ENCODE data around the gene MKNK2. TPM values are rescaled to one million over a fixed set of nuclear protein-coding genes. Genes with fewer than 3 reads are reported as not detected.
"Not testable (repeated sequence)": the region's sequence is repeated elsewhere in the genome, so short reads cannot be mapped to it uniquely, and the experiment has no call there.

MKNK2 gene
- polyA plus RNA-seq, 1 donor from 2014 or later = 27.6 TPM

DNA sequence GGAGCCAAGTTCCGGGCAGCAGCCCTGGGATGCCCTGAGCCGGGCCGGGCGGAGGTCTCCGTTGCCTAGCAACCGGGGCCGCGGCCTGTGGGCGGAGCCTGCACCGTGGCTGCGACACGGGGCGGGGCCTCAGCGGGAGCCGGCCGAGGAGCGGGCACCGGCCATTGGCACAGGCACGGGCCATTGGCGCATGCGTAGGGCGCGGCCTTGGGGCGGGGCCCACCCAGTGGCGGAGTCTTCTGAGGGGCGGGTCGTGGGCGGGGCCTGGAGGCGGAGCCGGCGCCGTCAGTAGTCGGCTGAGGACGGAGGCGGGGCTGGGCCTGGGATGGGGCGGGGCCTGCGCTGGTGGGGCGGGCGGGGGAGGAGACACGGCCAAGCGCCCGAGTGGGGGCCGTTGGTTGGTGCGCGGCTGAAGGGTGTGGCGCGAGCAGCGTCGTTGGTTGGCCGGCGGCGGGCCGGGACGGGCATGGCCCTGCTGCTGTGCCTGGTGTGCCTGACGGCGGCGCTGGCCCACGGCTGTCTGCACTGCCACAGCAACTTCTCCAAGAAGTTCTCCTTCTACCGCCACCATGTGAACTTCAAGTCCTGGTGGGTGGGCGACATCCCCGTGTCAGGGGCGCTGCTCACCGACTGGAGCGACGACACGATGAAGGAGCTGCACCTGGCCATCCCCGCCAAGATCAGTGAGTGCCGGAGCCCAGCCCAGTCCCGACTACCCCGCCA lies 45.6 kb upstream of the MKNK2 start, which contains the start of gene IZUMO4:
TSS of gene IZUMO4 (plus strand) at position 436 of the 723 bp plus-strand sequence. CDS start at position 467, 31 bp downstream.
- Histone ChIP-seq H3F3A (ENCODE audit: insufficient read depth, low read length, poor library complexity, severe bottlenecking) (no peaks in the 10 kb centered on the region), H3K9me2 (ENCODE audit: insufficient read depth, low read length) (no peaks in the 10 kb centered on the region), H3K36me3 (ENCODE audit: insufficient read depth, low read length) (no peaks in the 10 kb centered on the region), H3K79me2 (replicated peaks; ENCODE audit: insufficient read depth, low read length) (peaks cover 16% of the 10 kb centered on the region), H3K9ac (ENCODE audit: low read length) (peak within 1 kb of the TSS; percentile 75), H4K20me1 (ENCODE audit: insufficient read depth) (no peaks in the 10 kb centered on the region), H3K27me3 (ENCODE audit: insufficient read depth, low read depth, low read length) (no peaks in the 10 kb centered on the region), H2AFZ (ENCODE audit: low read depth, low read length) (peak within 1 kb of the TSS; percentile 56), H3K27ac (ENCODE audit: low read length) (peak within 1 kb of the TSS; percentile 68), H3K4me2 (ENCODE audit: low read length) (no peak within 1 kb of the TSS), H3K9me3 (ENCODE audit: low read length) (no peaks in the 10 kb centered on the region), H3K4me3 (ENCODE audit: low read length) (peak within 1 kb of the TSS; percentile 78)
- peak; percentile 6 for TF ChIP-seq POLR2AphosphoS5 (IDR thresholded peaks at IDR 0.05)
- peak; percentile 37 for TF ChIP-seq RAD21 (conservative IDR thresholded peaks at IDR 0.05)
- peak; percentile 69 for TF ChIP-seq MXI1 (conservative IDR thresholded peaks at IDR 0.05; ENCODE audit: poor library complexity, severe bottlenecking)
- TF ChIP-seq, protein P1, sequence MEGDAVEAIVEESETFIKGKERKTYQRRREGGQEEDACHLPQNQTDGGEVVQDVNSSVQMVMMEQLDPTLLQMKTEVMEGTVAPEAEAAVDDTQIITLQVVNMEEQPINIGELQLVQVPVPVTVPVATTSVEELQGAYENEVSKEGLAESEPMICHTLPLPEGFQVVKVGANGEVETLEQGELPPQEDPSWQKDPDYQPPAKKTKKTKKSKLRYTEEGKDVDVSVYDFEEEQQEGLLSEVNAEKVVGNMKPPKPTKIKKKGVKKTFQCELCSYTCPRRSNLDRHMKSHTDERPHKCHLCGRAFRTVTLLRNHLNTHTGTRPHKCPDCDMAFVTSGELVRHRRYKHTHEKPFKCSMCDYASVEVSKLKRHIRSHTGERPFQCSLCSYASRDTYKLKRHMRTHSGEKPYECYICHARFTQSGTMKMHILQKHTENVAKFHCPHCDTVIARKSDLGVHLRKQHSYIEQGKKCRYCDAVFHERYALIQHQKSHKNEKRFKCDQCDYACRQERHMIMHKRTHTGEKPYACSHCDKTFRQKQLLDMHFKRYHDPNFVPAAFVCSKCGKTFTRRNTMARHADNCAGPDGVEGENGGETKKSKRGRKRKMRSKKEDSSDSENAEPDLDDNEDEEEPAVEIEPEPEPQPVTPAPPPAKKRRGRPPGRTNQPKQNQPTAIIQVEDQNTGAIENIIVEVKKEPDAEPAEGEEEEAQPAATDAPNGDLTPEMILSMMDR (IDR thresholded peaks at IDR 0.05; ENCODE audit: poor library complexity, severe bottlenecking) = peak; percentile 59
- TF ChIP-seq EZH2 (IDR thresholded peaks at IDR 0.05; ENCODE audit: borderline replicate concordance, insufficient read depth, low read length, poor library complexity, severe bottlenecking) = no peak
- peak; percentile 26 for TF ChIP-seq SMC3 (conservative IDR thresholded peaks at IDR 0.05; ENCODE audit: poor library complexity)

DNA sequence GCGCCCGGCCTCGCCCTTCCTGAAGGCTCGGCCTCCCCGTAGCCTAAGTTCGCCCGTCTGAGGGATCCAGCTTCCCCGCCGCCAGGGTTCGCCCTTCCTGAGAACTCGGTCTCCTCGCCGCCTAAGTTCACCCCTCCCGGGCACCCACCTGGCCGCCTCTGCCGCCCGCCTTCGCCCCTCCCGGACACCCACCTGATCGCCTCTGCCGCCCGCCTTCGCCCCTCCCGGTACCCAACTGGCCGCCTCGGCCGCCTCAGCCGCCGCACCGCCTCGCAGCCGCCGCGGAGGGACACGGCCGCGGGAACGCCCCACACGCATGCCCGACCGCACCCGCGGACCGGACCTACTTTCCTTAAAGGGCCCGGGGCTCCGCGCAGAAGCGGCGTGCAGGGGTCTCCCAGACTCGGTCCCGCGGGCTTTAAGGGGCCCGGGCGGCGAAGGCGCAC lies 45.0 kb upstream of the MKNK2 start, which contains the start of gene MOB3A:
TSS of gene MOB3A (minus strand) at position 293 of the 446 bp plus-strand sequence. CDS start 17,766 bp downstream, outside the sequence.
- H2AFZ ChIP-seq (ENCODE audit: low read depth, low read length) = peak within 1 kb of the TSS; percentile 56
- H4K20me1 ChIP-seq (ENCODE audit: insufficient read depth) = no peaks in the 10 kb centered on the region
- H3K4me3 ChIP-seq (ENCODE audit: low read length) = peak within 1 kb of the TSS; percentile 78
- peak within 1 kb of the TSS; percentile 35 for H3K4me2 ChIP-seq (ENCODE audit: low read length)
- H3K27me3 ChIP-seq (ENCODE audit: insufficient read depth, low read depth, low read length) = no peaks in the 10 kb centered on the region
- no peaks in the 10 kb centered on the region for H3K36me3 ChIP-seq (ENCODE audit: insufficient read depth, low read length)
- no peaks in the 10 kb centered on the region for H3F3A ChIP-seq (ENCODE audit: insufficient read depth, low read length, poor library complexity, severe bottlenecking)
- H3K9me2 ChIP-seq (ENCODE audit: insufficient read depth, low read length) = no peaks in the 10 kb centered on the region
- peak; percentile 47 for TF ChIP-seq RAD21 (conservative IDR thresholded peaks at IDR 0.05)
- TF ChIP-seq TAF1 (IDR thresholded peaks at IDR 0.05; ENCODE audit: low read depth) = no peak
- TF ChIP-seq, protein P2, sequence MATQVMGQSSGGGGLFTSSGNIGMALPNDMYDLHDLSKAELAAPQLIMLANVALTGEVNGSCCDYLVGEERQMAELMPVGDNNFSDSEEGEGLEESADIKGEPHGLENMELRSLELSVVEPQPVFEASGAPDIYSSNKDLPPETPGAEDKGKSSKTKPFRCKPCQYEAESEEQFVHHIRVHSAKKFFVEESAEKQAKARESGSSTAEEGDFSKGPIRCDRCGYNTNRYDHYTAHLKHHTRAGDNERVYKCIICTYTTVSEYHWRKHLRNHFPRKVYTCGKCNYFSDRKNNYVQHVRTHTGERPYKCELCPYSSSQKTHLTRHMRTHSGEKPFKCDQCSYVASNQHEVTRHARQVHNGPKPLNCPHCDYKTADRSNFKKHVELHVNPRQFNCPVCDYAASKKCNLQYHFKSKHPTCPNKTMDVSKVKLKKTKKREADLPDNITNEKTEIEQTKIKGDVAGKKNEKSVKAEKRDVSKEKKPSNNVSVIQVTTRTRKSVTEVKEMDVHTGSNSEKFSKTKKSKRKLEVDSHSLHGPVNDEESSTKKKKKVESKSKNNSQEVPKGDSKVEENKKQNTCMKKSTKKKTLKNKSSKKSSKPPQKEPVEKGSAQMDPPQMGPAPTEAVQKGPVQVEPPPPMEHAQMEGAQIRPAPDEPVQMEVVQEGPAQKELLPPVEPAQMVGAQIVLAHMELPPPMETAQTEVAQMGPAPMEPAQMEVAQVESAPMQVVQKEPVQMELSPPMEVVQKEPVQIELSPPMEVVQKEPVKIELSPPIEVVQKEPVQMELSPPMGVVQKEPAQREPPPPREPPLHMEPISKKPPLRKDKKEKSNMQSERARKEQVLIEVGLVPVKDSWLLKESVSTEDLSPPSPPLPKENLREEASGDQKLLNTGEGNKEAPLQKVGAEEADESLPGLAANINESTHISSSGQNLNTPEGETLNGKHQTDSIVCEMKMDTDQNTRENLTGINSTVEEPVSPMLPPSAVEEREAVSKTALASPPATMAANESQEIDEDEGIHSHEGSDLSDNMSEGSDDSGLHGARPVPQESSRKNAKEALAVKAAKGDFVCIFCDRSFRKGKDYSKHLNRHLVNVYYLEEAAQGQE (IDR thresholded peaks at IDR 0.05; ENCODE audit: borderline replicate concordance) = no peak
- TF ChIP-seq EZH2 (IDR thresholded peaks at IDR 0.05; ENCODE audit: borderline replicate concordance, insufficient read depth, low read length, poor library complexity, severe bottlenecking) = no peak
- TF ChIP-seq, protein P1 (IDR thresholded peaks at IDR 0.05; ENCODE audit: poor library complexity, severe bottlenecking) = peak; percentile 71
- TF ChIP-seq MXI1 (conservative IDR thresholded peaks at IDR 0.05; ENCODE audit: poor library complexity, severe bottlenecking) = peak; percentile 83
- no peak for TF ChIP-seq EP300 (conservative IDR thresholded peaks at IDR 0.05; ENCODE audit: poor library complexity, severe bottlenecking)
- peak; percentile 69 for TF ChIP-seq SMC3 (conservative IDR thresholded peaks at IDR 0.05; ENCODE audit: poor library complexity)
- peak; percentile 84 for TF ChIP-seq POLR2AphosphoS5 (IDR thresholded peaks at IDR 0.05)
- peak within 1 kb of the TSS; percentile 68 for H3K27ac ChIP-seq (ENCODE audit: low read length)
- H3K9me3 ChIP-seq (ENCODE audit: low read length) = no peaks in the 10 kb centered on the region
- peak within 1 kb of the TSS; percentile 75 for H3K9ac ChIP-seq (ENCODE audit: low read length)
- H3K79me2 ChIP-seq (replicated peaks; ENCODE audit: insufficient read depth, low read length) = peaks cover 16% of the 10 kb centered on the region

DNA sequence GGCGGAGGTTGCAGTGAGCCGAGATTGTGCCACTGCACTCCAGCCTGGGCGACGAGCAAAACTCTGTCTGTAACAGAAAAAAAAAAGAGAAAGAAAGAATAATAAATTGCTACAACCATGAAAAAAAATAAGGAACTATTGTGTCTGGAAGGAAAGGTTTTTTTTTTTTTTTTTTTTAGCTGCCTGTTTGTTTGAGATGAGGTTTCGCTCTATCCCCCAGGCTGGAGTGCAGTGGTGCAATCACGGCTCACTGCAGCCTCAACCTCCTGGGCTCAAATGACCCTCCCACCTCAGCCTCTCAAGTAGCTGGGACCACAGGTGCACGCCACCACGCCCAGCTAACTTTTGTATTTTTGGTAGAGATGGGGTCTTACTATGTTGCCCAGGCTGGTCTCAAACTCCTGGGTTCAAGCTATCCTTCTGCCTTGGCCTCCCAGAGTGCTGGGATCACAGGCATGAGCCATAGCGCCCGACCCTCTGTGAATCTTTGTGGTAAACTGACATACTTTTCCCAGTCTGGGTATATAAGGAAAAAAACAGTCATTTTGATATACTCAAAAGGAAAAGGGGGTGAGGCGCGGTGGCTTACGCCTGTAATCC lies 41.0 kb upstream of the MKNK2 start:
- not testable (repeated sequence) for H3K36me3 ChIP-seq (ENCODE audit: insufficient read depth, low read length); H3K27me3 ChIP-seq (ENCODE audit: insufficient read depth, low read depth, low read length); H3F3A ChIP-seq (ENCODE audit: insufficient read depth, low read length, poor library complexity, severe bottlenecking); H3K9me2 ChIP-seq (ENCODE audit: insufficient read depth, low read length); H3K4me2 ChIP-seq (ENCODE audit: low read length); H4K20me1 ChIP-seq (ENCODE audit: insufficient read depth); H3K27ac ChIP-seq (ENCODE audit: low read length); H3K9me3 ChIP-seq (ENCODE audit: low read length); H3K9ac ChIP-seq (ENCODE audit: low read length); H3K4me3 ChIP-seq (ENCODE audit: low read length); H2AFZ ChIP-seq (ENCODE audit: low read depth, low read length)
- peaks cover 16% of the 10 kb centered on the region for H3K79me2 ChIP-seq (replicated peaks; ENCODE audit: insufficient read depth, low read length)
